ENCODE data around the gene PXT1.

The PXT1 gene

GRCh38 chr6:36431197-36431596 is 11.5 kb downstream of the PXT1 start:
- ChIA-PET CTCF (interaction anchor here (0.6 to 2.8 kb wide), 3 partner anchors 8 to 184 kb away, joined by 3 to 8 read pairs (median 4); no protein-coding TSS in a partner anchor), POLR2A (interaction anchor here (0.7 to 1.3 kb wide), 2 partner anchors 12 to 31 kb away, joined by 4 read pairs; no protein-coding TSS in a partner anchor)
- Histone ChIP-seq H3K27ac (ENCODE audit: extremely low read depth, low read depth, low read length) (no peak overlapping the region), H3K4me1 (ENCODE audit: control insufficient read depth, insufficient read depth, low read length) (no peaks in the 10 kb centered on the region), H3K36me3 (ENCODE audit: control insufficient read depth in 2 of 2, insufficient read depth in 1 of 2, low read length in 2 of 2) (no peaks in the 10 kb centered on the region), H3K9me3 (ENCODE audit: control insufficient read depth, insufficient read depth, low read depth, low read length) (no peaks in the 10 kb centered on the region), H3K4me3 (ENCODE audit: low read depth, low read length) (no peak overlapping the region)
- TF ChIP-seq ZNF292 (tag by site-specific recombination; IDR thresholded peaks at IDR 0.05; ENCODE audit: borderline replicate concordance, low read depth), result no peak
- no peak for TF ChIP-seq ZNF654 (tag by site-specific recombination; IDR thresholded peaks at IDR 0.05; ENCODE audit: low read depth)
- no peak for TF ChIP-seq ZBTB7A (tag by site-specific recombination; IDR thresholded peaks at IDR 0.05; ENCODE audit: low read depth)
- no peak for TF ChIP-seq PRDM2 (tag by site-specific recombination; IDR thresholded peaks at IDR 0.05; ENCODE audit: borderline replicate concordance)
- no peak for TF ChIP-seq ZNF394 (tag by site-specific recombination; IDR thresholded peaks at IDR 0.05; ENCODE audit: borderline replicate concordance)
- TF ChIP-seq TSHZ1 (tag by site-specific recombination; IDR thresholded peaks at IDR 0.05; ENCODE audit: borderline replicate concordance), result no peak
- no peak for TF ChIP-seq WT1 (tag by site-specific recombination; IDR thresholded peaks at IDR 0.05)
- no peak for TF ChIP-seq ZNF174 (tag by site-specific recombination; IDR thresholded peaks at IDR 0.05)
- no peak for TF ChIP-seq INSM2 (tag by site-specific recombination; IDR thresholded peaks at IDR 0.05)

- ChIA-PET CTCF (interaction anchor here (0.6 to 0.7 kb wide), 4 partner anchors 62 to 334 kb away, joined by 3 to 4 read pairs (median 4); no protein-coding TSS in a partner anchor), POLR2A (interaction anchor here (1.3 kb wide), 1 partner anchor 13 kb away, joined by 4 read pairs; no protein-coding TSS in a partner anchor)
- Histone ChIP-seq H3K9me3 (ENCODE audit: control insufficient read depth, insufficient read depth, low read depth, low read length) (no peaks in the 10 kb centered on the region), H3K4me1 (ENCODE audit: control insufficient read depth, insufficient read depth, low read length) (no peaks in the 10 kb centered on the region), H3K27ac (ENCODE audit: extremely low read depth, low read depth, low read length) (no peak overlapping the region), H3K4me3 (ENCODE audit: low read depth, low read length) (no peak overlapping the region), H3K36me3 (ENCODE audit: control insufficient read depth in 2 of 2, insufficient read depth in 1 of 2, low read length in 2 of 2) (no peaks in the 10 kb centered on the region)
- TF ChIP-seq ZNF175 (tag by site-specific recombination; IDR thresholded peaks at IDR 0.05) (no peak), OSR2 (tag by site-specific recombination; IDR thresholded peaks at IDR 0.05) (no peak), ZNF549 (tag by site-specific recombination; IDR thresholded peaks at IDR 0.05) (no peak), ZNF561 (tag by site-specific recombination; IDR thresholded peaks at IDR 0.05; ENCODE audit: borderline replicate concordance) (no peak)
Measured at GRCh38 chr6:36430351-36430750, 12.3 kb downstream of the PXT1 start.

All from HEK293 (cell line).